Activated T-helper 17 cell treated with anti-CD3 and anti-CD28 coated beads, Interleukin-2, amount 50 U/mL, for 72 hours (primary cell): ENCODE results near the gene CPNE6. TPM values are rescaled to one million over a fixed set of nuclear protein-coding genes. Genes with fewer than 3 reads are reported as not detected.
"Not testable (repeated sequence)": the region's sequence is repeated elsewhere in the genome, so short reads cannot be mapped to it uniquely, and the experiment has no call there.

Source experiments
- ATAC-seq: fragments of 150-1000 bp; cut with Tn5 transposase; replicated peaks from 2 replicates; pipeline ENCODE4 v1.10.0; 2021; ENCODE audit warnings: mild to moderate bottlenecking, moderate library complexity
- H3K27ac Mint-ChIP-seq: one replicate; pipeline ENCODE4 v1.8.0; 2022; ENCODE audit warnings: mixed read lengths
- H3K27me3 Mint-ChIP-seq: one replicate; pipeline ENCODE4 v1.8.0; 2022; ENCODE audit warnings: mixed read lengths
- H3K36me3 Mint-ChIP-seq: one replicate; pipeline ENCODE4 v1.8.0; 2022; ENCODE audit warnings: low read depth, mild to moderate bottlenecking, mixed read lengths
- H3K4me1 Mint-ChIP-seq: one replicate; pipeline ENCODE4 v1.8.0; 2022; ENCODE audit warnings: mixed read lengths
- H3K4me3 Mint-ChIP-seq: one replicate; pipeline ENCODE4 v1.8.0; 2022; ENCODE audit warnings: mild to moderate bottlenecking, mixed read lengths
- H3K9me3 Mint-ChIP-seq: one replicate; pipeline ENCODE4 v1.8.0; 2022; ENCODE audit warnings: mixed read lengths
- total RNA-seq, 2 donors: library from RNA; stranded (reverse); gene quantifications; one replicate each; pipeline ENCODE4 v1.2.3, GENCODE V29; 2022

CPNE6 gene
- total RNA-seq, 2 donors from 2014 or later = not detected

DNA sequence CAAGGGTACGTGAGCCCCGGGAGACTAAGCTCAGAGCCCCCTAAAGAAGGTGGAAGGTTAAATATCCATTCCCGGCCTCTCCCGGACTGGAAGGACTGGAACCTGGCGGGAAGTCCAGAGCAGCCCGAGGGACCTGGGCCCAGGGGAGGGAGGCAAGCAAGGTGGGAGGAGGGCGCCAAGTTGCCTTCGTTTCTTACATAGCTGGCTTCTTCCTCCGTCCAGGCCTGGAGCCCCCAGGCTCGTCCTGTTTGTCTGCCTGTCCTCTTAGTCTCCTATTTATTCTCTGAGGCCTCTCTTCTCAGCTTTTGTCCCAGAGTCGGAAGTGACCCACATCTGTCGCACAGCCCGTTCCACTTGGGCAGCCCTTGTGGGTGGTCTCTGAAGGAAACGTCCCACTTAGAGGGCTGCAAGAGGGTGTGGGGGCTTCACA lies 23.5 kb downstream of the CPNE6 start:
- Mint-ChIP-seq H3K27ac (peak overlapping the region; percentile 97), H3K36me3 (peaks cover 40% of the 10 kb centered on the region), H3K4me1 (peaks cover 19% of the 10 kb centered on the region), H3K4me3 (peak overlapping the region; percentile 92), H3K9me3 (no peaks in the 10 kb centered on the region), H3K27me3 (no peaks in the 10 kb centered on the region)
- peak; percentile 4 for ATAC-seq

DNA sequence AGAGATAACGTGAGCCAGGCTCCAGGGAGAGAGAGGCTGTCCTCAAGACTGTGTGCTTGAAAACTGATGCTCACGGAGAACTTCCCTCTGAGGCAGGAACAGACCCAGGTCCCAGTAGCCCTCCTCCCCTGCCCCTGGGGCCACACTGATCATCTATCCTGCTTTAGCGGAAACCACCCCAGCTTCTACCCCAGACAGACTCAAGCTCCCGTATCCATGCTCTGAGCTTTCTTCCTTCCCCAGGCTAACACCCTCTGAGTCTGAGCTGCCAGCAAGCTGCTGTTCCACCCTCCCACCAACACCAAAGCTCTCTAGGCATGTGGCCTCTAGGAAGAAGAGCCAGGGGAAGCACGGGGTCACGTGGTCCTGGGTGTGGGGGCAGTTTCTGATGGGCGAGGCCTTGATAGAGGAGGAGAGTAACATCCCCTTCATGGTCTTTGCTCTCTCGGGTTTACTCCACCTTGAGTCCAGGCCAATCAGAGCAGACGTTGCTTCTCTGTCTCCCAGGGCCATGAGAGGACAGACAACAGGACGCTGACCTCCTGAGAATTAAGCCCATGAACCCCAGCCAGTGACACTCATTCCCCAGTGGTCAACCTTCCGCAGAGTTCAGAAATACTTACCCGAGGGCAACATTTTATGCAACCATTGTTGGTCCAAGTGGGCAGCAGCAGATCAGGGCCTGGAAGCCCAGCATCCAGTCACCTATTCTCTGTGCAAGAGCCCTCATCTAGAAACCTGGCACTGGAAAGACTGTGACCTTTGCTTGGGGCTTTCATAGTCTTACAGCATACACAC lies 24.1 kb downstream of the CPNE6 start:
- peak; percentile 68 for ATAC-seq
- Mint-ChIP-seq H3K27me3 (no peaks in the 10 kb centered on the region), H3K4me1 (peaks cover 17% of the 10 kb centered on the region), H3K27ac (peak overlapping the region; percentile 97), H3K36me3 (peaks cover 47% of the 10 kb centered on the region), H3K4me3 (peak overlapping the region; percentile 92), H3K9me3 (no peaks in the 10 kb centered on the region)

DNA sequence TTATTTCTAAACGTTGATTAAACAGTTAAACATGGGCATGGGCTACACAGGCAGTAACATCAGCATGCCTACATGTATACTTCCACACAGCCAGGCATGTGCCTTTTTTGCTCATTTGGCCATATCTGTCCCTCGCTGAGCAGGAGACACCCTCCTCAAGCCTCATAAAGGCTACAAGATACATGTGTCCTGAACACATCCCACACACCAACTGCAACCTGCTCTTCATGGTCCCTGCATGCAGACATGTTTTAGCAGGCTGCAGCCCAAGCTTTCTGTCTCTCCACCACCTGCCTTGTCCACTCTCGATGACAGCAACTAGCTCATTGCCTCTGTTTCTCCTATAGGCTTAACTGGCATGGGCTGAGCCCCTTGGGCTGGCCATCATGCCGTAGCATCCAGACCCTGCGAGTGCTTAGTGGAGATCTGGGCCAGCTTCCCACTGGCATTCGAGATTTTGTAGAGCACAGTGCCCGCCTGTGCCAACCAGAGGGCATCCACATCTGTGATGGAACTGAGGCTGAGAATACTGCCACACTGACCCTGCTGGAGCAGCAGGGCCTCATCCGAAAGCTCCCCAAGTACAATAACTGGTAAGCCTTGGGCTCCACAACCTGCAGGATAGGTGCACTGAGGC lies 25.3 kb downstream of the CPNE6 start:
- ATAC-seq = no peak
- H3K4me1 Mint-ChIP-seq = peaks cover 14% of the 10 kb centered on the region
- H3K36me3 Mint-ChIP-seq = peaks cover 57% of the 10 kb centered on the region
- H3K9me3 Mint-ChIP-seq = no peaks in the 10 kb centered on the region
- peak overlapping the region; percentile 43 for H3K4me3 Mint-ChIP-seq
- H3K27ac Mint-ChIP-seq = peak overlapping the region; percentile 26
- no peaks in the 10 kb centered on the region for H3K27me3 Mint-ChIP-seq

DNA sequence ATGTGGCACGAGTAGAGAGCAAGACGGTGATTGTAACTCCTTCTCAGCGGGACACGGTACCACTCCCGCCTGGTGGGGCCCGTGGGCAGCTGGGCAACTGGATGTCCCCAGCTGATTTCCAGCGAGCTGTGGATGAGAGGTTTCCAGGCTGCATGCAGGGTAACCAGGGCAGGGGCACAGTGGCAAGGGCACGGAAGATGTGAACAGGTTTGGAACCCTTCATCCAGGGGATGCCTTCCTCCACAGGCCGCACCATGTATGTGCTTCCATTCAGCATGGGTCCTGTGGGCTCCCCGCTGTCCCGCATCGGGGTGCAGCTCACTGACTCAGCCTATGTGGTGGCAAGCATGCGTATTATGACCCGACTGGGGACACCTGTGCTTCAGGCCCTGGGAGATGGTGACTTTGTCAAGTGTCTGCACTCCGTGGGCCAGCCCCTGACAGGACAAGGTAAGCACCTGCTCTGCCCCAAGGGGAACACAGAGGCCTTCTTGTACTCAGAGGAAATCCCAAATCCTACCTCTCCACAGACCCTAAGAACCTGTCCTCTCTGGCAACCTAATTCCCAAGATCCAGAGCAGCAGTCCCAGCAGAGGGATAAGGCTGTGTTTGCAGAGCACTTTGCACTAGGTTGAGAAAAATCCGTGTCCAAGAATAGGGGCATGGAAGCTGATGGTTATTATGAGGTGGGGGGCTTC lies 27.0 kb downstream of the CPNE6 start:
- Mint-ChIP-seq H3K4me3 (no peak overlapping the region), H3K27ac (no peak overlapping the region), H3K36me3 (peaks cover 69% of the 10 kb centered on the region), H3K9me3 (no peaks in the 10 kb centered on the region), H3K4me1 (peaks cover 9% of the 10 kb centered on the region), H3K27me3 (no peaks in the 10 kb centered on the region)
- ATAC-seq = no peak

DNA sequence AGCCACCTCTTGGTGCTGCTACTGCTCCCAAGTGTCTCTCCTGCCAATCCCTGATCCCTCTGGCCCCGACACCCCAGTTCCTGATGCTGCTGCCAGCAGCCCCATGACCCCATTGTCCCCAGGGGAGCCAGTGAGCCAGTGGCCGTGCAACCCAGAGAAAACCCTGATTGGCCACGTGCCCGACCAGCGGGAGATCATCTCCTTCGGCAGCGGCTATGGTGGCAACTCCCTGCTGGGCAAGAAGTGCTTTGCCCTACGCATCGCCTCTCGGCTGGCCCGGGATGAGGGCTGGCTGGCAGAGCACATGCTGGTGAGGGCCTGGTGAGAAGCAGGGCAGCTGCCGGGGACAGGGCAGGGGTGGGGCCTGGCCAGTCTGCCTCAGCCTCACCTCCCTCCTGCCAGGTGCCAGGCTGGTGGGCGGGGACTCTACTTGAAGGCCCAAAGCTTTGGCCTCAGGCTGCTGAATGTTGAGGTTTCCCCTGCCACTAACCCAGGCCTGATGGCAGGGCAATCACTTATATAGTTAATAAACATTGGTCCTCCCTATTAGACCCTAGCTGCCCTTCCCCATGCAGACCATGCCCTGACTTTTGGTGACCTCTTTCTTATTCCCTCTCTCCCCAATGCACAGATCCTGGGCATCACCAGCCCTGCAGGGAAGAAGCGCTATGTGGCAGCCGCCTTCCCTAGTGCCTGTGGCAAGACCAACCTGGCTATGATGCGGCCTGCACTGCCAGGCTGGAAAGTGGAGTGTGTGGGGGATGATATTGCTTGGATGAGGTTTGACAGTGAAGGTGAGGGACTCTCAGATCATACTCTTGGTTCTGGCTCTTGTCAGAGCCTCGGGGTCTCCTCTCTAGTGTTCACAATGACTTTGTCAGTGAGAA lies 27.8 kb downstream of the CPNE6 start:
- no peak for ATAC-seq
- Mint-ChIP-seq H3K4me1 (peaks cover 6% of the 10 kb centered on the region), H3K27me3 (no peaks in the 10 kb centered on the region), H3K36me3 (peaks cover 77% of the 10 kb centered on the region), H3K27ac (no peak overlapping the region), H3K4me3 (no peak overlapping the region), H3K9me3 (no peaks in the 10 kb centered on the region)

DNA sequence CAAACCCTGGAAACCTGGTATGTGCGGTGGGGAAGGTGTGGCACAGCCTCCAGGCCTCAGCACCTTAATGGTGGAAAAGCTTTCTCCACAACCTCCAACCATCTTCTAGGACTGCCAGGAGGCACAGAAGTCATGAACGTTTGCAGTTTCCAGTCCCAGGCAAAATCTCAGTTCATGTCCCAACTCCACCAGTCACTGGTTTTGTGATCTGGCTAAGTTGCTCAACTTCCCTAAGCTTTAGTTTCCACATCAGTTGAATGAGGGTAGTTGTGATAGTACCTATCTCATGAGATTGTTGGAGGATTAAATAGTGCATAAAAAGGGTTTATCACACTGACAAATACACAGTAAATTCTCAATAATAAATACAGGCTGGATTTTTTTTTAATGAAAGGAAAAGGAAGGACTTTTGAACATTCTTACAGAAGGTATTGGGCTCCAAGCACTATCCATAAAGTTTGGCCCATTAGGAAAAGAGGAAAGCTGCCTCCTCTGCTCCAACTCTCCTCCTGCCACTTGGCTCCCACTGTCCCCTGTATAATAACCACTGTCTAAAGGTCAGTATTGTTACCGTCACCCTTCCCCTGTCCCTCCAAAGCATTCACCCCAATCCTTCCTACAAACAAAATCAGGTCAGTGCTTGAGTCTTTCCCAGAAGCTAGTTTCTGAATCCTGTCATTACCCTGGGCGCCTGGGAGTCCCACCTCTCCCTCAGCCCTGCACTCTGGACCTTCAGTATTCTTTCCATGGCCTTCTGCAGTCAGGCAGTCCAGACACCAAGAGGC lies 29.0 kb downstream of the CPNE6 start:
- no peaks in the 10 kb centered on the region for H3K9me3 Mint-ChIP-seq
- H3K27ac Mint-ChIP-seq = peak overlapping the region; percentile 46
- peaks cover 75% of the 10 kb centered on the region for H3K36me3 Mint-ChIP-seq
- no peaks in the 10 kb centered on the region for H3K27me3 Mint-ChIP-seq
- no peak for ATAC-seq
- H3K4me3 Mint-ChIP-seq = no peak overlapping the region
- H3K4me1 Mint-ChIP-seq = peaks cover 5% of the 10 kb centered on the region

DNA sequence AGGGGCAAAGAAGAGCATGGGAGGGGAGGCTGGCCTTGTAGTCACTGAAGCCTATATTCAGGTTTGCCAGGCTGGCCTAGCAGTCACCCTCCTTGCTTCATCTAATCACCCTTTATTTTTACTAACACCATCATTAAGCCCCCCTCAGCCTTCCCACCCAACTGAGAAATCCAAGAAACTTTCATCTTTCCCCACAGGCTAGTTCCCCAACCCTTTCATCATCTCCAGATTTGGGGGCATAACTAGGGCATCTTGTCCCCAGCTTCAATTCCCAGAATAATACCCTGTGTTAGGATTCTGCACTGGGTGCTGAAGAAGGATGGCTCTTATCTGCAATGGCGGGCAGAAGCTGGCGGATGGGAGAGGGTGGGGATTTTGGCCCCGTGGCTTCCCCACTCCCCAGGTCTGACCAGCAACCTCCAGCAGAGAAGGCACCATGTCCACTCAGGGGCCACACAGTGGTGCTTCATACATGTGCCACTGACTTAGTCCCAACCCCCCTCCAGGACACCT lies 29.7 kb downstream of the CPNE6 start:
- no peak for ATAC-seq
- Mint-ChIP-seq H3K36me3 (peaks cover 70% of the 10 kb centered on the region), H3K27ac (peak overlapping the region; percentile 46), H3K27me3 (no peaks in the 10 kb centered on the region), H3K4me3 (no peak overlapping the region), H3K9me3 (no peaks in the 10 kb centered on the region), H3K4me1 (no peaks in the 10 kb centered on the region)

DNA sequence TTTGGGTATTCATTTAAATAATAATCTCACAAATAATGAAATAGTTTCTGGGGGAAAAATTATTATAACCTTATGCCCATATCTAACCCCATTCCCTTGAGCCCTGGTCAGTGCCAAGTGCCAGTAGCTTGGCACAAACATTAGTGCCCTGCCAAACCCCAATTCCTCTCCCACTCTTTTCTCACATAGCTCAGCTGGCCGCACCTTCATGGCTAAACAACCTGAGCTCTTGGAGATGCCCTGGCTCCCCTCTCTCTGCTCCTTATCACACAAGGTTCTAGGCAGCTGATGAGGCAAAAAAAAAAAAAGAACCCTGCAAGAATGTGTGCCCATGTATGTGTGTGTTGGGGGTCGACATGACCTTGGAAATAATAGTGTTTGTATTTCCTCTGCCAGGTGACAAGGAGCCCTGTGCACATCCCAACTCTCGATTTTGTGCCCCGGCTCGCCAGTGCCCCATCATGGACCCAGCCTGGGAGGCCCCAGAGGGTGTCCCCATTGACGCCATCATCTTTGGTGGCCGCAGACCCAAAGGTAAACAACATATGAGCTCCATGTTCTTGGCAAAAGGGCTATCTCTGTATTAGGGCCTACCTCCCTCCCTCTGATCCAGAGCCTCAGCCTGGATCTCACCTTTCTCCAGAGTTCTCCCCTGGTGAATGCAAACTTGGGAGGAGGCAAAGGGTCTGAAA lies 31.1 kb downstream of the CPNE6 start:
- Mint-ChIP-seq H3K27ac (no peak overlapping the region), H3K36me3 (peaks cover 60% of the 10 kb centered on the region), H3K4me3 (no peak overlapping the region), H3K4me1 (no peaks in the 10 kb centered on the region), H3K27me3 (no peaks in the 10 kb centered on the region), H3K9me3 (no peaks in the 10 kb centered on the region)
- no peak for ATAC-seq

DNA sequence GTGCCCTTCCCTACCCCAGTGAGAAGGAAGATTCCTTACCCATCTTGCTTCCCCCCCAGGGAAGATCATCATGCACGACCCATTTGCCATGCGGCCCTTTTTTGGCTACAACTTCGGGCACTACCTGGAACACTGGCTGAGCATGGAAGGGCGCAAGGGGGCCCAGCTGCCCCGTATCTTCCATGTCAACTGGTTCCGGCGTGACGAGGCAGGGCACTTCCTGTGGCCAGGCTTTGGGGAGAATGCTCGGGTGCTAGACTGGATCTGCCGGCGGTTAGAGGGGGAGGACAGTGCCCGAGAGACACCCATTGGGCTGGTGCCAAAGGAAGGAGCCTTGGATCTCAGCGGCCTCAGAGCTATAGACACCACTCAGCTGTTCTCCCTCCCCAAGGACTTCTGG lies 32.1 kb downstream of the CPNE6 start:
- no peaks in the 10 kb centered on the region for H3K9me3 Mint-ChIP-seq
- peaks cover 52% of the 10 kb centered on the region for H3K36me3 Mint-ChIP-seq
- no peak for ATAC-seq
- no peak overlapping the region for H3K27ac Mint-ChIP-seq
- no peaks in the 10 kb centered on the region for H3K27me3 Mint-ChIP-seq
- no peaks in the 10 kb centered on the region for H3K4me1 Mint-ChIP-seq
- no peak overlapping the region for H3K4me3 Mint-ChIP-seq

DNA sequence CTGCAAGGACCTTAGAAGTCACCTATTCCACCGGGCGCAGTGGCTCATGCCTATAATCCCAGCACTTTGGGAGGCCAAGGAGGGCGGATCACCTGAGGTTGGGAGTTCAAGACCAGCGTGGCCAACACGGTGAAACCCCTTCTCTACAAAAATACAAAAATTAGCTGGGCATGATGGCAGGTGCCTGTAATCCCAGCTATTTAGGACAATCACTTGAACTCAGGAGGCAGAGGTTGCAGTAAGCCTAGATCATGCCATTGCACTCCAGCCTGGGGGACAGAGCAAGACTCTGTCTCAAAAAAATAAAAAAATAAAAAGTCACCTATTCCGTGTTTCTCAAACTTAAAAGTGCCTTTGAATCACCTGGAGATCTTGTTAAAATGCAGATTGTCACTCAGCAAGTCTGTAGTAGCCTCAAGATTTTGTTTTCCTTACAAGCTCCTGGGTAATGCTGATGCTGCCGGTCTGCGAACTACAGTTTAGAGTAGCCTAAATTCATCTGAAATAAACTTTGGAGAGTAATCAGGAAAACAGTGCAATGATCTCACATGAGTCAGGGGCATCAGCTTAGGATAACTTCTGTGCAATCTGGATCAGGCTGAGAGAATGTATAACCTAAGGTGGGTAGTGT lies 34.4 kb downstream of the CPNE6 start:
- not testable (repeated sequence) for H3K4me3 Mint-ChIP-seq, H3K9me3 Mint-ChIP-seq

DNA sequence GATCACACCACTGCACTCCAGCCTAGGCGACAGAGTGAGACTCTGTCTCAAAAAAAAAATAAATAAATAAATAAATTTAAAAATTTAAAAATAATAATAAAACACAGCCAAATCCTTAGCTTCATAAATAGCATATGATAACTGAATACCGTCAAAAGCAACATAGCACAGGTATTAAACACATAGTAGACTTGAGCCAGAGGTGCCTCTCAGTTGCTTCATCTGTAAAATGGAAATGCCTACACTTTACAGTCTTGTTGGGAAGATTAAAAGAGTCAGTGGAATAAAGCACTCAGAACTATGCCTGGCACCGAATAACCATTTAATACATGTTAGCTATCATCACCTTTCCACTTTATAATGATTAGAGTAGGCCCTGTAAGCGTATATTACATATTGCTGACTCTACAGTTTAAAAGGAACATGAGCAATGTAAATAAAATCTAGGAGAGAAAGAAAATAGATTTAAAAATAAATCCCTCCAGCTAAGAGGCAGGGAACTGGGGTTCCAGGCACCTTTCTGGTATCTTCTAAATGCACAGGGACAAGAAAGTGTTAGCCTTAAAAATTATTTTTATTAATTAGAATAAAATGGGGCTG lies 35.4 kb downstream of the CPNE6 start:
- no peak for ATAC-seq
- Mint-ChIP-seq H3K9me3 (no peaks in the 10 kb centered on the region), H3K4me1 (no peaks in the 10 kb centered on the region), H3K36me3 (peaks cover 27% of the 10 kb centered on the region), H3K4me3 (no peak overlapping the region), H3K27me3 (no peaks in the 10 kb centered on the region), H3K27ac (no peak overlapping the region)

More for the DNA sequence above, 34.4 kb downstream of the CPNE6 start:
- H3K27ac Mint-ChIP-seq = peak overlapping the region; percentile 28
- not testable (repeated sequence) for H3K27me3 Mint-ChIP-seq, ATAC-seq, H3K4me1 Mint-ChIP-seq
- H3K36me3 Mint-ChIP-seq = peaks cover 35% of the 10 kb centered on the region

DNA sequence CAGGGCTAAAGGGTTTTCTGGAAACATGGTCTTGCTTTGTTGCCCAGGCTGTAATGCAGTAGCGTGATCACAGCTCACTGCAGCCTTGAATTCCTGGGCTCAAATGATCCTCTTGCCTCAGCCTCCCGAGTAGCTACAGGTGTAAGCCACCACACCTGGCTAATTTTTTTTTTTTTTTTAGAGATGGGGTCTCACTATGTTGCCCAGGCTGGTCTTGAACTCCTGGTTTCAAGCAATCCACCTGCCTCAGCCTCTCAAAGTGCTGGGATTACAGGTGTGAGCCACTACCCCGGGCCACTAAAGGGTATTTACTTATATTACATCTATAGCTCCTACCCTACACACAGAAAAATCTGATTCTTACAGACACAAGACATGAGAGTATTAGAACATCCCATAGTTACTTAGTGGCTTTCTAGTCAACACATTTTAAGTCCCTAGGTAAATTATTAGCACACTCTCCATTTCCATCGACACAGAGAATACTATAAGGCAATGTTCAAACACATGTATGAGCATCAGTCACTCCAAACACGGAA lies 37.0 kb downstream of the CPNE6 start:
- Mint-ChIP-seq H3K36me3 (peaks cover 15% of the 10 kb centered on the region), H3K9me3 (no peaks in the 10 kb centered on the region), H3K27ac (peak overlapping the region; percentile 93), H3K4me1 (no peaks in the 10 kb centered on the region), H3K4me3 (peak overlapping the region; percentile 75), H3K27me3 (no peaks in the 10 kb centered on the region)
- ATAC-seq = no peak
